ENCODE data around the gene YWHAB.

The YWHAB gene

DNA sequence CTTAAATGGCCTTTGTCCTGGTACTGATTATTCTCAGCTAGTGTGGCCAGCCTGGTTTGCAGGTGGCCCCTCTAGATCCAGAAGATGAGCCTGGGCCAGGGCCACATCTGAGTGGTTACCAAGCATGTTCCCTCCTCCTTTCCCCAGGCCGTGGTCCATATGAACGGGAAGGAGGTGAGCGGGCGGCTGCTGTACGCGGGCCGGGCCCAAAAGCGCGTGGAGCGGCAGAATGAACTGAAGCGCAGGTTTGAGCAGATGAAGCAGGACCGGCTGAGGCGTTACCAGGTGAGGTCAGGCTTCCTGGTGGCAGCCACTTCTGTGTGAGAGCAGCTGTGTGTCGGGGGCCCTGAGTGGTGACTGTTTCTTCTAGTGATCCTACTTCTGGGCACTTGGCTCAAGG lies 35.9 kb downstream of the YWHAB start:
- no peak overlapping the region for H3K4me3 ChIP-seq (replicated peaks; ENCODE audit: low read depth, low read length)
- TF ChIP-seq, protein P1, sequence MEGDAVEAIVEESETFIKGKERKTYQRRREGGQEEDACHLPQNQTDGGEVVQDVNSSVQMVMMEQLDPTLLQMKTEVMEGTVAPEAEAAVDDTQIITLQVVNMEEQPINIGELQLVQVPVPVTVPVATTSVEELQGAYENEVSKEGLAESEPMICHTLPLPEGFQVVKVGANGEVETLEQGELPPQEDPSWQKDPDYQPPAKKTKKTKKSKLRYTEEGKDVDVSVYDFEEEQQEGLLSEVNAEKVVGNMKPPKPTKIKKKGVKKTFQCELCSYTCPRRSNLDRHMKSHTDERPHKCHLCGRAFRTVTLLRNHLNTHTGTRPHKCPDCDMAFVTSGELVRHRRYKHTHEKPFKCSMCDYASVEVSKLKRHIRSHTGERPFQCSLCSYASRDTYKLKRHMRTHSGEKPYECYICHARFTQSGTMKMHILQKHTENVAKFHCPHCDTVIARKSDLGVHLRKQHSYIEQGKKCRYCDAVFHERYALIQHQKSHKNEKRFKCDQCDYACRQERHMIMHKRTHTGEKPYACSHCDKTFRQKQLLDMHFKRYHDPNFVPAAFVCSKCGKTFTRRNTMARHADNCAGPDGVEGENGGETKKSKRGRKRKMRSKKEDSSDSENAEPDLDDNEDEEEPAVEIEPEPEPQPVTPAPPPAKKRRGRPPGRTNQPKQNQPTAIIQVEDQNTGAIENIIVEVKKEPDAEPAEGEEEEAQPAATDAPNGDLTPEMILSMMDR (IDR thresholded peaks at IDR 0.05; ENCODE audit: low read depth, low read length, missing control alignments), result no peak
- DNase-seq (ENCODE audit: extremely low read depth, low read depth), result no peak

DNA sequence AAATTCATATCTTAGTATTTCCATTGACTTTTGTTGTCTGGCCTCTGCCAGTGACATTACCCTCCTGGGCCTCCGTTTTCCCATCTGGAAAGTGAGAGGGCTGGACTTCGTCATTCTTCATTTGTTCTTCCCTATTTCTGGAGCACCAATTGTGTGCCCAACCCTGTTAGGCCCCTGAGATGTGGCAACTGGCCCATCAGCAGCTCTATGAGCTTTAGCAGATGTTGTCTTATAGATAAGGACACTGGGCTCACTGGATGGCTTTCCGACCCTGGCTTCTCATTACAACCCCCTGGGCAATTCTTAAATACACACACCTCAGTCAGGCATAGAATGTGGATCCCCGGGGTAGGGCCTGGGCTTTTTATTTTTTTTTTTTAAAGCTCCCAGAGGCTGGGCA lies 39.0 kb downstream of the YWHAB start:
- TF ChIP-seq, protein P1 (IDR thresholded peaks at IDR 0.05; ENCODE audit: low read depth, low read length, missing control alignments), result no peak
- DNase-seq (ENCODE audit: extremely low read depth, low read depth), result no peak
- H3K4me3 ChIP-seq (replicated peaks; ENCODE audit: low read depth, low read length), result no peak overlapping the region

DNA sequence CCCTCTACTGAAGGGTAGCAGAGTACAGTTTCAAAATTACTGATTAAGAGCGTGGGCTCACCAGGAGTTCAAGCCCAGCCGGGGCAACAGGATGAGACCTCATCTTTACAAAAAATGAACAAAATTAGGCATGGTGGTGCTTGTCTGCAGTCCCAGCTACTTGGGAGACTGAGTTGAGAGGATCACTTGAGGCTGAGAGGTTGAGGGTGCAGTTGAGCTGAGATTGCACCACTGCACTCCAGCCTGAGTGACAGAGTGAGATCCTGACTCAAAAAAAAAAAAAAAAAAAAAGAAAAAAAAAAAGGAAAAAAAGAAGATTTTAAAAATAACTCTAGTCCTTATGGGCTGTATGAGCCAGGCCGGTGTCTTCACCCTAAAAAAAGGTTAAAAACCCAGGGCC lies 43.1 kb downstream of the YWHAB start:
- no peak overlapping the region for H3K4me3 ChIP-seq (replicated peaks; ENCODE audit: low read depth, low read length)
- DNase-seq (ENCODE audit: extremely low read depth, low read depth), result no peak
- TF ChIP-seq, protein P1 (IDR thresholded peaks at IDR 0.05; ENCODE audit: low read depth, low read length, missing control alignments), result no peak

DNA sequence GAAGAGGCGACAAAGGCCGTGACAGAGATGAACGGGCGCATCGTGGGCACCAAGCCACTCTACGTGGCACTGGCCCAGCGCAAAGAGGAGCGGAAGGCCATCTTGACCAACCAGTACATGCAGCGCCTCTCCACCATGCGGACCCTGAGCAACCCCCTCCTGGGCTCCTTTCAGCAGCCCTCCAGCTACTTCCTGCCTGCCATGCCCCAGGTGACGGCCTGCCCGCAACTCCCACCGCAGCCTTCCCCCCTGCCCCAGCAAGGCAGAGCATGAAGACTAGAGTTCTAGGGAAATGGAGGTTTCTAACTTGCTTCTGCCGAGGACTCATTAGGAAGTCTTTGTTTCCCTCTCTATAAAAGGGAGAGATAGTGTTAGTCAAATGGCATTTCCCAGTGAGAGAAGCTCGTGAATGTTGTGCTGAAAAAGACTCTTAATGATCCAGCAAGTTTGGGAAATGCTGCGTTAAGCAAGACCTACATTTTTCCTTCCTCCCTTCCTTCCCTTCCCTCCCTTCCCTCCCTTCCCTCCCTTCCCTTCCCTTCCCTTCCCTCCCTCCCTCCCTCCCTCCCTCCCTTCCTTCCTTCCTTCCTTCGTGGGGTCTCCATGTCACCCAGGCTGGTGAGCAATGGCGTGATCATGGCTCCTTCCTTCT lies 45.1 kb downstream of the YWHAB start:
- DNase-seq (ENCODE audit: extremely low read depth, low read depth), result no peak
- H3K4me3 ChIP-seq (replicated peaks; ENCODE audit: low read depth, low read length), result no peak overlapping the region
- TF ChIP-seq, protein P1 (IDR thresholded peaks at IDR 0.05; ENCODE audit: low read depth, low read length, missing control alignments), result no peak

DNA sequence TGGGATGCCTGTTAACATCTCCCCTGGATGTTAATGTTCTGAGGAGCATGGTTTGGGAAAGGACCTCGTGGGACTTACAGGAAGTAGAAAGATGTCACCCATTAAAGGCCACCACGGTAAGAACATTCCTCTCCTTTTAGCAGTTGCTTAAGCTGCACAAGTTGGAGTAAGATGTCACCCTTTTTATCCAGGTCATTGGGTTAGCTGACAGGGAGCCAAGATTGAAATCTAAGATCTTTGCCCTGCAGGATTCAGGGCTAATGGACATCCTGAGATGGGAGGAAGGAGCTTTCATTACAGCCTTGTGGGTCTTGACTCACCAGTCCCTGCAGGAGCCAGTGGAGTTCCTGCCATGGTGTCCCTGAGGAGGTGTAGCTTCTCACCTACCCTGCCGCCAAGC lies 46.4 kb downstream of the YWHAB start:
- DNase-seq (ENCODE audit: extremely low read depth, low read depth), result no peak
- TF ChIP-seq, protein P1 (IDR thresholded peaks at IDR 0.05; ENCODE audit: low read depth, low read length, missing control alignments), result no peak
- no peak overlapping the region for H3K4me3 ChIP-seq (replicated peaks; ENCODE audit: low read depth, low read length)

DNA sequence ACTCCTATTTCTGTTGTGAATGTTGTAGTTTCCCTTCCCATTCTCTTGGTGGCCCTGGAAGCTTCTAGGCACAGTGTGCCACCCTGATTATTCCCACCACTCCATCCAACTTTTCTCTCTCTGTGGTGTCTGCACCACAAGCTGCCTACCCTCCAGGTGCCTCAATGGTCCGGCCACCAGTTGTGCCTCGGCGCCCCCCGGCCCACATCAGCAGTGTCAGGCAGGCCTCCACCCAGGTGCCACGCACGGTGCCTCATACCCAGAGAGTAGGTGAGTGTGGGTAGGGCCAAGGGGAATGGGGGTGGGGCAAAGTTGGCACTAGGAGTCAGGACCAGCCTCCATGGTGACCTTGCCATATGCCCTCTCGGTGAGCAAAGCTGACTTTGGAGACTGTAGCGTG lies 47.4 kb downstream of the YWHAB start:
- TF ChIP-seq, protein P1 (IDR thresholded peaks at IDR 0.05; ENCODE audit: low read depth, low read length, missing control alignments), result no peak
- H3K4me3 ChIP-seq (replicated peaks; ENCODE audit: low read depth, low read length), result no peak overlapping the region
- no peak for DNase-seq (ENCODE audit: extremely low read depth, low read depth)

DNA sequence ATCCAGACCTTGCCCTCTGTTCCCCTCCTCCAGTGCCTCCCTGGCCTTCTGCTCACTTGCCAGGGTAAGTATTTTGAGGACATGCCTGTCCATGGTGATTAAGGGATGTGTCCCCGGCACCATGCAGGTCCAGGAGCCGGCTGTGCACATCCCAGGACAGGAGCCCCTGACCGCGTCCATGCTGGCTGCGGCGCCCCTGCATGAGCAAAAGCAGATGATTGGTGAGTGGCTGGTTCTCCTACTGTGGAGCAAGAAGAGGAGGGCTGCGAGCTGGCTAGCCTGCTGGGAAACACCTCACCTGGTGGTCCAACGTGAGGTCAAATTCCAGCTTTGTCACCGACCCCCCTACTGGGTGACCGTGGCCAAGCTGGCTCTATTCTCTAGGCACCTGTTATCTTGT lies 51.0 kb downstream of the YWHAB start:
- TF ChIP-seq, protein P1 (IDR thresholded peaks at IDR 0.05; ENCODE audit: low read depth, low read length, missing control alignments), result no peak
- no peak for DNase-seq (ENCODE audit: extremely low read depth, low read depth)

More for the DNA sequence above, 51.0 kb downstream of the YWHAB start:
- H3K4me3 ChIP-seq (replicated peaks; ENCODE audit: low read depth, low read length), result no peak overlapping the region
